Measurements from ENCODE around the gene GPS1.
A peak's percentile ranks its signal among the peaks of the same experiment; 100 is the strongest.

GPS1 gene

DNA sequence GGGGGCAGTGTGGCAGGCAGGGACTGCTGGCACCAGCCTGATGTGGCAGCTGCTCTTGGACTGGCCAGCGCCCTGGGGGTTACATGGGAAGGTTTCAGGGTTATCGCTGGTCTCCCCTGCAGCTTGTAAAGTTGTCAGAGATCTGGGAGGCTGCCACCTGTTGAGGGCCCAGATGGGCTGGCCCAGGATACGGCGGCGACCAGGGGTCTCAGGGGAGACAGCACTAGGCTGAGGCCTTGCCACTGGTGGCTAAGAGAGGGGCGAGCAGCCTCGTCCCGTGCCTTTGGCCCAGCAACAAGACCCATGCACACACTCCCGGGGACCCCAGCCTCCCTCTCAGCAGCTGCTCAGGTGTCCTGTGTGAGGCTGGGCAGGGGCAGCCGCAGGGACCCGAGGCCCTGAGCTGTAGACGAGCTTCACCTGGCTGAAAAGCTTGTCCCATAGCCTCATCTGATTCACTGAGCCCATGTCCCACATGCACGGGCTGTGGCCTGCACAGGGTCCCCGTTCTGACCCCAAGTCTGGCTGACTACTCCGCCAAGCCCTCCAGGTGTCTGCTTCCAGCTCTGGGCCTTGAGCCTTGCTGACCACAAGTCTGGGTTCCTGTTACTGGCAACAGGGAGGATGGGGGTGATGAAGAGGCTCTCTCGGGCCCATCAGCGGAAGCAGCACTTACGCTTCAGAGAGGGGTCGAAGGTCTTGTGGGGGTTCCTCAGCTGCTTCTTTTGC is 7.7 kb downstream of the GPS1 start:
- no peak for DNase-seq (ENCODE audit: low read depth)

DNA sequence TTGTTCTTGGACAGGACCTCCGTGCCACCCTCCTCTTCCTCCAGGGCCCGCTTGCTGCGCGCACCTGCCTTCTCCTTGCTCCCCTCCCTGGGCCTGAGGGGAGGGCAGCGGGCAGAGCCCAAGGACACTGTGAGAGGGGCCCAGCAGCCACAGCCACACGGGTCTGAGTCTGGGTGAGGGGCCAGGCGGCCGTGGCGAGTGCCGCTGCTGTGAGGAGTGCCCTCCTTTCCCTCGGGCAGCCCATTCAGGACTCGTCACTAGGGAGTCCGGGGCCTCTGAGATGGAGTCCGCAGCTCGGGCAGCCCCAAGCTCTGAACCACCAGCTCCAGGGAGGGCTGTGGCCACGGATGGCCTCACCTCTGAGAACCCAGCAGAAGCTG is 8.3 kb downstream of the GPS1 start:
- no peak for DNase-seq (ENCODE audit: low read depth)

DNA sequence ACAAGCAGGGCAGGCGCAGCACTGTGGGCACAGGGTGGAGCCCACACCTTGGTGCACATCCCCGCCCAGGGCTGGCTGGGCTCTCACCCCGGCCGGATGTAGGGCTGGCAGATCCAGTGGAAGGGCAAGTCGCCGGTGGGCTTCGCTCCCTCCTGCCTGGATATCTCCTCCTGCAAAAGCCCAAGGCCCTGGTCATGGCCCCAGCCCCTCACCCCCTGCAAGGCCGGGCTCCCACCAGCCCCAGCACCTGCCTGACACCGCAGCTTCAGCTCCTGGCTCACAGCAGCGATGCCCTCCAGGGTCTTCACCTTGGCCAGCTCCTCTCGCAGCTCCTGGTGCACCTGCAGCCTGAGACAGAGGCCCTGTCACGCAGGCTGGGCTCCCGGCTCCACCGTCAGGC is 8.9 kb downstream of the GPS1 start:
- DNase-seq (ENCODE audit: low read depth), result no peak

DNA sequence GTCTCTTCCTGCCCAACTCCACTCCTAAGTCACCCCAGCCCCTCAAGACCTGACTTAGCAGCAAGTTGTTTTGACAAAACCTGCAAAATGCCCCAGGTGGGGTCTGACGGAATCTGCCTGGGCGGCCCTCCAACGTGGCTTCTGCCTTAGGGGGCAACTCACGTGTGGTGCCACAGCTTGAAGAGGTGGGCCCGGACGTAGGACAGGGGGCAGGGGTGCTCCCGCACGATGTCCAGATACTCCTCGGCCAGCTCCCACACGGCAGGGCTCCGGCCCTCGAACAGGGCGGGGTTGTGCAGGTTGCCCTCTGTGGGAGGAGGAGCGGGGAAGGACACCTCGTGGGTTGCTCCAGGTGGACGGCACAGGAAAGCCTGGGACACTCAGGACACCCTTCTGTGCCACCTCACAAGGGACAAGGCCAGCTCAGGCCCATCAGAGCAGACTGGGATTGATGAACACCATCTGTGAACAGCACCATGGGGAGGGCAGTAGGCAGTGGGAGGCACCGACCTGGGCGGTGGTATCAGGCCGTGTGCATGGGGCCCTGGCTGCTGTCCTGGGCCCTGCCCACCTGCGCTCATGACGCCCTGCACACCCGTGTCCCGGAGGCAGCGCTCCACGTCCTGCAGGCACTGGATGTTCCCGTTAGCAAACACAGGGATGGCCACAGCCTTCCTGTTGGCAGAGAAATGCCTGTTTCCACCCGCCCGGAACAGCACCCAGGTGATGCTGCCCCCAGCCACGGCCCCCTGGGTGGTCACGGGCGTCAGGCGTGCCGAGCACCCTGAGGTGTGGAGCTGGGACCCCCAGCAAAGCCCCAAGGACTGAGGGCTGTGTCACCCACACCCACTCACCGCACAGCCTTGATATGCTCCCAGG is 9.6 kb downstream of the GPS1 start:
- DNase-seq (ENCODE audit: low read depth), result no peak

DNA sequence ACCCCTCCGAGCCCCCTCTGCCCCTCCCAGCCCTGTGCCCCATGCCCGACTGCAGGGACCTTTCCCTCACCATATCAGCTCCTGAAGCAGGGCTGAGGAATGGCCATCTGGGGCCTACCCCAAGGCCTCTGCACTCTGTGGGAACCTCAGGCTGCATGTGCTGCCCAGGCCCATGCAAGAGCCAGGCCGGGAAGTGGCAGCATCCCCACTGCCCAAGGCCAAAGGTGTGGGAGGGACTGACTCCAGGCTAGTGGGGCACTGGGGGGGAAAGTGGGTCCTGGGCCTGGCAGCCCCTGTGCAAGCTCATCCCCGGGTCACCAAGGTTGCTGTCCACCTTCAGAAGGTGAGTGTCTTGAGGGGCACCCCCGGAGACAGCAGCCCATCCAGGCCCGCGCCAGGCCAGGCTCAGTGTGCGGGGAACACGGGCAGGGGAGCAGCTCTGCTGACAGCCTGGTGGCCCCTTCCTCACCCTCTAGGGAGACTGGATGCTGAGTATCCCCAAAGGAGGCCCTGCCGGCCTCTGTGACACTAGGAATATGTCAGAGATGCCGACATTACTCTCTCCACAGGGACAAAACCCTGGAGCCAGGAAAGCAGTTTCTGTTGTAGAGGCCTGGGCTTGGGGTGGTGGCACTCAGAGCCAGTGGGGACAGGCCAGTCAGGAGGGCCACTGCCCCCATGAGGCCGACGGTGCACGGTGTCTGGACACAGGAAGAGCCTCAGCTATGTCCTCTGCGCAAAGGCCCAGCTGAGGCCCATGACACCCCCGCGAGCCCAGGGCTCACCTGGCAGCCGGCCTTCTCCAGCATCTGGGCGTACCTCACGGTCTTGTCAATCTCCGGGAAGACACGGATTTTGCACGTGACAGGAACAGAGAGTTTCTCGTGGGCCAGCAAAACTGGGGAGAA is 10.6 kb downstream of the GPS1 start:
- no peak for DNase-seq (ENCODE audit: low read depth)

DNA sequence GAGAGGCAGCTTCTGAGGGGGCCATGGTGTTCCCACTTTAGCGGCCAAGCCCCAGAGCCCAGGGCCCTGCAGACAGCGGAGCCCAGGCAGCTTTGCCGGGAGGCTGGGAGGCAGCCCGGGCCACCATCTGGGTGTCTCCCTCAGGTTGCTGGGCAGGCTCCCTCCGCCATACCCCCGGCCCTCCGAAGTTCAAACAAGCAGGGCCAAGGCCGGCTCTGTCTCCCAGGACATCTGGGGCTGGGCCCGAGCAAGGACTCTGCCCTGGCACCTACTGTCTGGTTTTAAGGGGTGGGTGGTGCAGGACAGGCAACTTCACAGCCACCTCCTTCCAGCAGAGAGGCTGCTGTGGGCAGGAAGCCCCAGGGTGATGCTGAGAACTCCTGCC is 11.3 kb downstream of the GPS1 start:
- no peak for DNase-seq (ENCODE audit: low read depth)

GRCh38 chr17:82063424-82064415 is 12.0 kb downstream of the GPS1 start:
- no peak for DNase-seq (ENCODE audit: low read depth)

- DNase-seq (ENCODE audit: low read depth), result no peak
Observed at GRCh38 chr17:82064433-82065192, 12.9 kb downstream of the GPS1 start.

DNA sequence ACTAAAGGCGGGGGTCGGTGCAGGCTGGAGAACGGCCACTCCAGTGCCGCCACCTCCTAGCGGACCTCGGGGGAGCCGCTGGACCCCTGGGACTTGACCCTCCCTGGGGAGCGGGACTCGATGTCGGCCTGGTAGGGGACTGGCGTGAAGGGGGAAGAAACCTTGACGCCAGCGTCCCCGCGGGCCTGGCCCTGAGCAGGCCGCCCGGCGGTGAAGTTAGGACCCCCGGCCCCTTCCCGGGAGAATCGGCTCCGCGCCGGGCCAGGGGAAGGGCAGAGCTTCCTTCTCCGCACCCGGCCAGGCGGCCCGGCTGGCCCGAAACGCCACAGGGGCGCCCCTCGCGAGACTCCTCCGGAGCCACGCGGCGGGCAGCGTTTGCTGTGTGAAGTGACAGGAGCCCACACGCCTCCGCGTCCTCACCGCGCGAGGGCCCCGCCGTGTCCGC is 13.5 kb downstream of the GPS1 start:
- DNase-seq (ENCODE audit: low read depth), result no peak

- DNase-seq (ENCODE audit: low read depth), result peak; percentile 68
Observed at GRCh38 chr17:82065638-82066303, 14.1 kb downstream of the GPS1 start, which contains the start of gene DUS1L. Gene DUS1L, minus strand, starts transcription at chr17:82065804. Its CDS starts 745 bp downstream, at chr17:82065059.

GRCh38 chr17:82070611-82071010 is 18.9 kb downstream of the GPS1 start:
- no peak for DNase-seq (ENCODE audit: low read depth)

GRCh38 chr17:82072827-82073226 is 21.1 kb downstream of the GPS1 start:
- no peak for DNase-seq (ENCODE audit: low read depth)

GRCh38 chr17:82073446-82073845 is 21.7 kb downstream of the GPS1 start:
- no peak for DNase-seq (ENCODE audit: low read depth)

GRCh38 chr17:82076018-82076784 is 24.5 kb downstream of the GPS1 start:
- no peak for DNase-seq (ENCODE audit: low read depth)

- DNase-seq (ENCODE audit: low read depth), result no peak
Observed at GRCh38 chr17:82076785-82077591, 25.3 kb downstream of the GPS1 start.

DNA sequence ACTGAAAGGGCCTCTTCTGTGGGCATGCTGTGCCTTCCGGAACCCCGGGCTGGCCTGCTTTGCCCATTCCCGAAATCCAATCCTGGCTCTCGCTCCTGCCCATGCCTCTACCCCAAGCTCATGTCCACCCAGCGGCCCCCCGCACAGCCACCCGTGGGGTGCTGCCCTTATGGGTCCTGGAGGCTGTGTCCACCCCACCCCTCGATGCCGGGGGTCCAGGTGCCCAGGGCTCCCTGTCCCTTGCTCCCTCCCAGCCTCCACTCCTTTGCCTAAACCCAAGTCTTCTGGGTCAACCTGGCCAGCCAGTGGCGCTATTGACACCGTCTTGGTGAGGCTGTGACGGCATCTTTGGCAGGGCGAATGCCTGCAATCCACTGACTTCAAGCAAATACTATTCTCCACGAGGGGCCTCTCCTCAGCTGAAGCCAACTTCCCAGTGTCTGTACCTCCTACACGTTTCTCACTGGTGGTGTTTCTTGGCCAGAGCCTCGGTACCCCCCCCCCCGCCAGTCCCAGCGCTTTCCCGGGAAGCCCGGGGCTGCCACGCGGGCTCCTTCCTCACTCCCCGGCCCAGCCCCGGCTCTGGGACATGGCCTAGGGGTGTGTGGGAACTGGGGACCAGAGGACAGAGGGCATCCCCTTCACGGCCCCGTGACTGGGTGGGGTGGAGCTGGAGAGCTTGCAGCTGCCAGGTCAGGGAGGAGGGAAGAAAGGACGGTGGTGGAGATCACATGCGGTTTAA is 26.1 kb downstream of the GPS1 start:
- DNase-seq (ENCODE audit: low read depth), result no peak

DNA sequence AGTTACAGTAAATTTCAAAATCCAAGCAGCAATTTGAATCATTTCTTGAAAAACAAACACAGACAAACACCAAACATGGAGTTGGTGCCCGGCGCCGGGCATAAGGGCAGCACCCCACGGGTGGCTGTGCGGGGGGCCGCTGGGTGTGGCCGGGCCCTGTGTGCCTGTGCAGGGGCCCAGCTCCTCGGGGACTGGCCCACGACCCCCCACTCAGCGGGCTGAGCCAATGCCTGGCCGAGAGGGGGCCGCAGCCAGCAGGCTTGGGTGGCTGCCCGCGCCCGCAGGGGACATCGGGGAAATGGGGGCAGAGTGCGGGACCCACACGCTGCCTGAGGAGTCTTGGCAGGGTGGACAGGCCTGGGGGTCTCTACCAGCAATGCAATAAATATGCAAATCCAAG is 26.7 kb downstream of the GPS1 start:
- no peak for DNase-seq (ENCODE audit: low read depth)
